Lower leg skin (tissue), 4 donors: ENCODE results near the gene CELA2B. TPM values are rescaled to one million over a fixed set of nuclear protein-coding genes. Genes with fewer than 3 reads are reported as not detected.

Source experiments
- DNase-seq, 2 donors: peaks; one replicate each; pipeline ENCODE4 v3.0.0-alpha.2; 2019; ENCODE audit warnings: low spot score in 2 of 2
- H3K4me3 ChIP-seq: fragments of 200-600 bp; sonication (generic); 2 replicates; pipeline ENCODE4 v1.5.1; 2017; ENCODE audit warnings: mild to moderate bottlenecking, low read depth; ENCODE audit not compliant: poor library complexity, severe bottlenecking
- CTCF ChIP-seq, 3 donors: fragments of 450-650 bp; IDR thresholded peaks; one replicate each; pipeline ENCODE4 v1.5.1; 2016; ENCODE audit warnings: antibody characterized with exemption in 3 of 3, mild to moderate bottlenecking in 3 of 3, moderate library complexity in 2 of 3
- POLR2A ChIP-seq, 2 donors: fragments of 450-650 bp; IDR thresholded peaks; one replicate each; pipeline ENCODE4 v1.6.1; 2016 to 2017; ENCODE audit warnings: antibody characterized with exemption in 2 of 2, mild to moderate bottlenecking in 1 of 2, moderate library complexity in 1 of 2
- WGBS, 2 donors: methylation state at CpG; one replicate each; pipeline ENCODE4 v1.1.5; 2018; 5-methylcytosine and 5-hydroxymethylcytosine counted together
- intact Hi-C: fragments of 100-400 bp; cut with DNase I; formaldehyde crosslinking; loops from one replicate; pipeline ENCODE4 v1.15.0; 2023; ENCODE audit warnings: low total_unique reads
- total RNA-seq, 4 donors: library from RNA; depleted of rRNA; stranded (reverse); fragments of >200 nt; gene quantifications; one replicate each; pipeline ENCODE4 v1.1.0, GENCODE V29; 2016

The CELA2B gene
- total RNA-seq, 4 donors from 2014 or later = 0.49 TPM; not detected in 3

GRCh38 chr1:15451014-15451722 is 24.7 kb upstream of the CELA2B start:
- no peak for DNase-seq
- no peak overlapping the region for H3K4me3 ChIP-seq
- WGBS, 2 donors = 87 to 90% methylated on average over 6 of the region's 6 CpGs
- TF ChIP-seq CTCF (IDR thresholded peaks at IDR 0.05) (no peak), POLR2A (IDR thresholded peaks at IDR 0.05) (no peak)
- intact Hi-C loops = no loop called here

GRCh38 chr1:15452216-15452615 is 23.7 kb upstream of the CELA2B start:
- DNase-seq = no peak
- intact Hi-C loops = no loop called here
- no CpG with 5 or more reads among the region's 1 CpG for WGBS, 2 donors
- TF ChIP-seq POLR2A (IDR thresholded peaks at IDR 0.05) = no peak
- TF ChIP-seq CTCF (IDR thresholded peaks at IDR 0.05) = no peak
- no peak overlapping the region for H3K4me3 ChIP-seq

GRCh38 chr1:15452866-15453571 is 22.9 kb upstream of the CELA2B start:
- intact Hi-C loops = no loop called here
- WGBS, 2 donors = 86 to 88% methylated on average over 10 of the region's 10 CpGs
- no peak overlapping the region for H3K4me3 ChIP-seq
- DNase-seq = no peak
- TF ChIP-seq CTCF (IDR thresholded peaks at IDR 0.05) (no peak), POLR2A (IDR thresholded peaks at IDR 0.05) (no peak)

- no peak overlapping the region for H3K4me3 ChIP-seq
- TF ChIP-seq CTCF (IDR thresholded peaks at IDR 0.05) (no peak), POLR2A (IDR thresholded peaks at IDR 0.05) (no peak)
- intact Hi-C loops = no loop called here
- no peak for DNase-seq
- WGBS, 2 donors = 84 to 88% methylated on average over 11 of the region's 11 CpGs
Measured at GRCh38 chr1:15453734-15454133, 22.2 kb upstream of the CELA2B start.

- WGBS, 2 donors = 77 to 79% methylated on average over 3 of the region's 3 CpGs
- no peak overlapping the region for H3K4me3 ChIP-seq
- DNase-seq = no peak
- TF ChIP-seq CTCF (IDR thresholded peaks at IDR 0.05) = no peak
- intact Hi-C loops = no loop called here
Measured at GRCh38 chr1:15454256-15454655, 21.6 kb upstream of the CELA2B start.
